RPMI7951 (cell line): ENCODE data around the gene NRCAM. TPM values are rescaled to one million over a fixed set of nuclear protein-coding genes. Genes with fewer than 3 reads are reported as not detected.

Experiments used
- DNase-seq: peaks from one replicate; pipeline ENCODE4 v3.0.0-alpha.2; 2012; ENCODE audit warnings: low read depth
- total RNA-seq: library from RNA; depleted of rRNA; stranded (reverse); fragments of >200 nt; shearing (Covaris generic); gene quantifications from 2 replicates; pipeline ENCODE4 v1.2.3, GENCODE V29; 2014

NRCAM gene
- total RNA-seq, 1 experiment from 2014 or later: 1.7 TPM

- DNase-seq: peak; percentile 24
Measured at GRCh38 chr7:108310351-108310750, 145.9 kb downstream of the NRCAM start.

- DNase-seq: no peak
Measured at GRCh38 chr7:108308903-108309302, 147.3 kb downstream of the NRCAM start.

- DNase-seq: no peak
Measured at GRCh38 chr7:108308276-108308675, 148.0 kb downstream of the NRCAM start.

- DNase-seq: no peak
Measured at GRCh38 chr7:108307595-108307994, 148.6 kb downstream of the NRCAM start.

GRCh38 chr7:108307194-108307593, 149.0 kb downstream of the NRCAM start:
- peak; percentile 10 for DNase-seq

- DNase-seq: no peak
Measured at GRCh38 chr7:108303332-108303731, 152.9 kb downstream of the NRCAM start.

GRCh38 chr7:108301387-108301786, 154.8 kb downstream of the NRCAM start:
- no peak for DNase-seq

GRCh38 chr7:108299251-108299973, 156.8 kb downstream of the NRCAM start:
- DNase-seq: peak; percentile 16

- peak; percentile 20 for DNase-seq
Measured at GRCh38 chr7:108296911-108297310, 159.3 kb downstream of the NRCAM start.

GRCh38 chr7:108294595-108294994, 161.6 kb downstream of the NRCAM start:
- no peak for DNase-seq

- DNase-seq: no peak
Measured at GRCh38 chr7:108293149-108293612, 163.1 kb downstream of the NRCAM start.

- DNase-seq: no peak
Measured at GRCh38 chr7:108292541-108292940, 163.7 kb downstream of the NRCAM start.

- DNase-seq: no peak
Measured at GRCh38 chr7:108291791-108292440, 164.3 kb downstream of the NRCAM start.

- no peak for DNase-seq
Measured at GRCh38 chr7:108291152-108291508, 165.1 kb downstream of the NRCAM start.

GRCh38 chr7:108290459-108291151, 165.6 kb downstream of the NRCAM start:
- no peak for DNase-seq

GRCh38 chr7:108289852-108290251, 166.4 kb downstream of the NRCAM start:
- no peak for DNase-seq

GRCh38 chr7:108287857-108288256, 168.4 kb downstream of the NRCAM start:
- no peak for DNase-seq

- DNase-seq: no peak
Measured at GRCh38 chr7:108286290-108286904, 169.8 kb downstream of the NRCAM start.

- DNase-seq: no peak
Measured at GRCh38 chr7:108285778-108286177, 170.5 kb downstream of the NRCAM start.

GRCh38 chr7:108285003-108285368, 171.2 kb downstream of the NRCAM start:
- DNase-seq: no peak

- DNase-seq: no peak
Measured at GRCh38 chr7:108284349-108285002, 171.8 kb downstream of the NRCAM start.

GRCh38 chr7:108283252-108283651, 173.0 kb downstream of the NRCAM start:
- DNase-seq: no peak
